GM19043 (cell line): Measurements from ENCODE around the gene H2BK1.

Source experiments
- ATAC-seq: cut with Tn5 transposase; IDR thresholded peaks from one replicate; pipeline ENCODE4 v1.9.1; 2021; ENCODE audit warnings: low read depth; ENCODE audit not compliant: unreplicated experiment

Gene H2BK1

DNA sequence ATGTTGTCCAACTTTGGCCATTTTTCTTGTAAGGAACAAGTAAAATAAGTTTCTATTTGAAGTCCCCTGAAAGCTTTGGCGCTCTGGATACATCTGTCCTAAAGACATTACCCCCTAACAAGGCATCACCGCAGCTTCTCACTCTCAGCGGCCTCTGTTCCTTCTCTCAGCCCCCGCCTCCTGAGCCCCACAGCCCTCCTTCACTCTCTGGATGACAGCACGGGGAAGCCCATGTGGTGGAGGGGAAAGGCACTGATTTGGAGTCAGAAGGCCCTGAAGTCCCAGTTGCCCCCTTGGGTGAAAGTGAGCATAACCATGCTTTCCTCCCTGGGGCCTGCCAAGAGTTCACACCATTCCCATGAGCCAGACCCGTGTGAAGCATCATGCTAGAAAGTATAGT lies 4.6 kb downstream of the H2BK1 start:
- ATAC-seq: no peak

DNA sequence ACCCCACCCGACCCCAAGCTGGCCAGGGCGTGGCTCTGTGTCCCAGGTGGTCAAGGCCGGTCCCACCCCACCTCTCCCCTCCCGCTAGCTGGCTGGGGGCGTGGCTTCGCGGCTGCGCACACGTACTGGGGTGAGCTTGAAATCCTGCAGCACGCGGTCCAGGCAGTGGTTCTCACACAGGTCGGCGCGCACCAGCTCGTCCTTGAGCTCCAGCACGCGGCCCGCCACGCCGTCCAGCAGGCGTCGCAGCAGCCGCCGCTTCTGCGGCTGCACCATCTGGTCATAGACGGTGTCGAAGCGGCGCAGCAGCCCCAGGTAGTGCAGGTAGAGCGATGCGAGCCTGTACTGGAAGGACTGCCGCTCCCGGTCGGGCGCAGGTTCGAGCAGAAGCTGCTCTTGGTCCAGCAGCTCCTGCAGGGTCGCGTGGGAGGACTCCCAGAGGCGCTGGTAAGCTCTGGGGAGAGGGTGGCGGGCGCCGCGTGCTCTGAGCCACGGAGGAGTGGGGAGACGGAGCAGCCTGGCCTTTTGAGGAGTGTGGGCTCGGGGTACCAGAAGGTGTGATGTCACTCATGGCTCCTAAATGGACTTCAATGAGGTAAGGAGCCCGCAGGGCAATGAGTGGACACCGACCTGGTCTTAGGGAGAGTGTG lies 5.8 kb downstream of the H2BK1 start:
- no peak for ATAC-seq

DNA sequence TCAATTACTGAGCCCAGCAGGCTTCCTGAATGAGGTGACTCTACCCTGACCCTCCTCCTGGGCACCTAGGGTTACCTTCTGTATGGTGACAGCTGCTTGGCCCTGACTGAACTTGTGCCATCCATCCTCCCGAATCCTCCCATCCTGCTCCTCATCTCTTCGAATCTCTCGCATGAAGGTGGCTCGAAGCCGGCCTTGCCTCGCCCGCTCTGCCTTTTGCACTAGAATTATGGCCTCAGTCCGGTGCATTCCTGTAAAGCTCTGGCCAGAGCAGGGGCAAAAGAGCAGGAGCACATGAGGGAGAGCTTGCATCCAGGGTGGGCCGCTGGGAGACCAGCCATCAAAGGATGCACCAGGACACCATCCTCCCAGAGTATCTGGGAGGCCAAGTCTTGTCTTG lies 7.5 kb downstream of the H2BK1 start:
- ATAC-seq: no peak

DNA sequence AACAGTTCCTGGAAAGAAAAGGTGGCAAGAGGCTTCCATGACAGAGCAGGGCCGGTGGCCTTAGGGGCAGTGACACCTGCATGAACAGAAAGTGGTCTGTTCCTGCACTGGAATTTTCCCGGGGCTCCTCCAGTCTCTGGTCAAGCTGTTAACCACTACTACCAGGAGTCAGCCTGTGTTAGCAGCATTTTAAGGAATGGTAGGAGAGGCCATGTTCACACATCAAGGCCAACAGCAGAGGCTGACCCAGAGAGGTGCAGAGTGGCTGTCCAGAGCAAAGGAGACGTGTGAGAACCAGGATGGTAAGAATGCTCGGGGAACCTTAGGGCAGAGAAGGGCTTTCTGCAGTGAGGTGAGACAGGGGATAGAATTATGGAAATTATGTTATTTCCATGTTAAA lies 8.5 kb downstream of the H2BK1 start:
- ATAC-seq: no peak

- ATAC-seq: no peak
Observed at GRCh38 chr7:151201344-151201743, 8.9 kb downstream of the H2BK1 start.

- no peak for ATAC-seq
Observed at GRCh38 chr7:151198945-151199848, 11.1 kb downstream of the H2BK1 start.

- ATAC-seq: no peak
Observed at GRCh38 chr7:151197932-151198331, 12.4 kb downstream of the H2BK1 start.

GRCh38 chr7:151195616-151196450 lies 14.5 kb downstream of the H2BK1 start:
- no peak for ATAC-seq

- ATAC-seq: no peak
Observed at GRCh38 chr7:151194188-151194587, 16.1 kb downstream of the H2BK1 start.

- ATAC-seq: no peak
Observed at GRCh38 chr7:151193203-151193978, 16.9 kb downstream of the H2BK1 start.

GRCh38 chr7:151192002-151192539 lies 18.2 kb downstream of the H2BK1 start:
- no peak for ATAC-seq

DNA sequence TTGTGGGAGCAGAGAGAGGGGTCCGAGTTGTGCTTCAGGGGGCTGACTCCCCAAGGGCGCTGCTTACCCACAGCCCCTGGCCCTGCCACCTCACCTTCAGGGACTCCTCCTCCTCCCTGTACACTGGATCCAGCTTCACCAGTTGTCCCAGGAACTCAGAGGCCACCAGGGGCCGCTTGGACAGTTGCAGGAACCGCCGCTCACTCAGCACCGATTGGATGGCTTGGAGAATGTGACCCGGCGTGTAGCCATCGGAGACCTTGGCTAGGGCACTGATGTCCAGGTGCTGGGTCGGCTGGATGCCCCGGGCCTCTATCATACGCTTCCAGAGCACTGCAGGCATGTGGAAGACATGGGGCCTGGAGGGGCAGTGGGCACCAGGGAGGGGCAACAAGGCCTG lies 18.7 kb downstream of the H2BK1 start:
- no peak for ATAC-seq

GRCh38 chr7:151189038-151189437 lies 21.2 kb downstream of the H2BK1 start:
- ATAC-seq: no peak

GRCh38 chr7:151188252-151188542 lies 22.1 kb downstream of the H2BK1 start:
- no peak for ATAC-seq

- ATAC-seq: no peak
Observed at GRCh38 chr7:151187409-151188251, 22.7 kb downstream of the H2BK1 start.

DNA sequence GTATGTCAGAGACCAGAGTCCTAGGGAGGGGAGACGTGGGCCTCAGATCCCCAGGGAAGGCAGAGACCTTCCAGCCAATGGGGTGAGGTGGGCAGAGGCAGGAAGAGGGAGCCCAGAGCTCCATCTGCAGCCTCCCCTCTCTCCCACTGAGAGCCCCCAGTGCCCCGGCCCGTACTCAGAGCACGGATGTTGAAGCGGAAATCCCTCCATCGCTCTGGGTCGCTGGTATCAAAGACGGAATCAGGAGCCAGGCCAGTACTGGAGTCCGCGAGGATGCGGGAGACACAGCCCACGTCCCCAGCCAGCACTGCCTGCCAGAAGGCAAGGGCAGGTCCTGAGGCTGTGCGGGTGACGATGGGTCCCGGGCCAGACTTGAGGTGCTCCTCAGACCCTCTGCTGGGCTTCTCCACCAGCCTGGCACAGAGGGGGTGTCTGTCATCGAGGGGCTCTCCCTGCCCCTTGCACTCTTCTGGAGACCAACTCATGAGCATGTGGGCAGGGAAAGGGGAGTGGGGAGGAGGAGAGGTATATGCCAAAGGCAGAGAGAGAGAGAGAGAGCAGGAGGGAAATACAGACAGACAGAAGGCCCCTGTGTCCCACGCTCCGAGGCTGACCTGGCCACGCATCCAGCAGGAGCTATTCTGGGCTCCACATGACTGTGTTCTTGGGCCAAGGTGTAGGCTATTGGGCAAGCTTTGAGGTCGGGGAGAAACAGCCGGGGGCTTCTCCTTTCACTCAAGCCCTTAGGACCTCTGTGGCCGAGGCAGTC lies 23.5 kb downstream of the H2BK1 start, which contains the start of gene ASB10:
ASB10 (minus strand) TSS at position 611 of the 769 bp plus-strand sequence; CDS start at position 491, 120 bp downstream.
- ATAC-seq: no peak

DNA sequence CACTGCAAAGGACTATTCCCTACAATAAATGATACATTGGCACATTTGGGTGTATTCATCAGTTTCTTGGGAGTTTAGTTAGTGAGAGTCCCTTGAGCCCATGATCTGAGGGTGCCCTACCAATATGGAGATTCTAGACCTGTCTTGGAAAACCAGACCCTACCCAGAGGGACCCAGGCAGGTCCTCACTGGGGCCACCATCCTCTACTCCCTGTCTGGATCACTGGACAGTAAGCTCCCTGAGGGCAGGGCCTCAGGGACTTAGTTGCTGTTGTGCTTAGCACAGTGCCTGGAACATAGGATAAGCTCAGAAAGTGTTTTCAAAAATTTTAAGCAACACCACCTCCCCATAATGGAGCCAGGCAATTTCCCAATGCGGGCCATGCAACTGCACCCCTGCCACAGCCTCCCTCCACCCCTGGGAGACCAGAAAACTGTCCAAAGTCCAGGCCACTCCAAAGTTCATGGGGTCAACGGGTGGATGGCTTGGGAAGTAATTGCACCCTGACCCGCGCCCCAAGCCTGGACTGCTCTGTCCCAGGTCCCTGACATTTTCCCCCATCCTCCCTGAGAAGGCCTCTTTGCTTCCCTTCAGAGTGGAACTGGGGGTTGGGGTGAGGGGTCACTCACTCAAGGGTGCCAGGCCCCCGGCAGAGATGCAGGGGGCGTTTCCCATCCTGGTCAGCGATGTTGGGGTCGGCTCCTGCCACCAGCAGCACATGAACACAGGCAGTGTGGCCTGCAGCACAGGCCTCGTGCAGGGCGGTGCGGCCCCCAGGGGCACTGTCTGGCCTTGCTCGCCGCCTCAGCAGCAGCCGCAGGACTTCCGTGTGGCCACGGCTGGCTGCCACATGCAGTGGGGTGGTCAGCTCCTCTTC lies 24.3 kb downstream of the H2BK1 start:
- no peak for ATAC-seq

DNA sequence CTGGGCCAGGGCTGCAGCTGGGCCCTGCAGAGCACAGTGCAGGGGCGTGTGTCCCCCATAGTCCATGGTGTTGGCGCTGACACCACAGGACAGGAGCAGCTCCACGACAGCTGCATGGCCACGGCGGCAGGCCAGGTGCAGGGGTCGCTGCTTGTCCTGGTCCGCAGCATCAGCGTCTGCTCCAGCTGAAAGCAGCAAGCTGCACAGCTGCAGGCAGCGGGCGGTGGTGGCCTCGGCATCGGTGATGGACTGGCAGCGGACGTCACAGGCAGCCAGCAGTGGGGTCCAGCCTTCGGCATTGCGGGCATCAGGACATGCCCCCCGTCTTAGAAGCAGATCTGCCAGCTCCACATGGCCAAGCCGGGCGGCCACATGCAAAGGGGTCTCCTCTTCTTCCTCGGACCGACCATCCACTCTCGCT lies 29.3 kb downstream of the H2BK1 start:
- no peak for ATAC-seq
